Activated T-helper 2 cell treated with anti-CD3 and anti-CD28 coated beads, Interferon-gamma antibody, Interleukin-2, Interleukin-4, amounts not matched to agents 10 μg/mL and 5 μg/mL and 100 μg/mL, durations not matched to agents 14 hours and 24 hours and 36 hours (primary cell): ENCODE measurements around the gene ZNF470. TPM values are rescaled to one million over a fixed set of nuclear protein-coding genes. Genes with fewer than 3 reads are reported as not detected.
A peak's percentile ranks its signal among the peaks of the same experiment; 100 is the strongest.

ENCODE experiments used
- DNase-seq: peaks from one replicate; pipeline ENCODE4 v3.0.0; 2021; ENCODE audit warnings: low spot score
- H3K27ac Mint-ChIP-seq: one replicate; pipeline ENCODE4 v1.8.0; 2021; ENCODE audit warnings: mixed read lengths
- H3K27me3 Mint-ChIP-seq: one replicate; pipeline ENCODE4 v1.8.0; 2021; ENCODE audit warnings: low read depth, mixed read lengths
- H3K36me3 Mint-ChIP-seq: one replicate; pipeline ENCODE4 v1.8.0; 2021; ENCODE audit warnings: low read depth, mixed read lengths
- H3K4me1 Mint-ChIP-seq: one replicate; pipeline ENCODE4 v1.8.0; 2021; ENCODE audit warnings: low read depth, mixed read lengths
- H3K4me3 Mint-ChIP-seq: one replicate; pipeline ENCODE4 v1.8.0; 2021; ENCODE audit warnings: low read depth, mild to moderate bottlenecking, moderate library complexity, mixed read lengths
- H3K9me3 Mint-ChIP-seq: one replicate; pipeline ENCODE4 v1.8.0; 2021; ENCODE audit warnings: mixed read lengths
- intact Hi-C: fragments of 100-400 bp; cut with micrococcal nuclease; formaldehyde crosslinking; loops from one replicate; pipeline ENCODE4 v1.15.1; 2023
- total RNA-seq: library from RNA; stranded (reverse); gene quantifications from 2 replicates; pipeline ENCODE4 v1.2.3, GENCODE V29; 2022

Gene ZNF470
- total RNA-seq, 1 donor from 2014 or later = 3.3 TPM

GRCh38 chr19:56577719-56578602 is 10.7 kb downstream of the ZNF470 start:
- no peak for DNase-seq
- no peak overlapping the region for H3K27ac Mint-ChIP-seq
- peaks cover 87% of the 10 kb centered on the region for H3K9me3 Mint-ChIP-seq
- H3K4me1 Mint-ChIP-seq = no peaks in the 10 kb centered on the region
- H3K4me3 Mint-ChIP-seq = no peak overlapping the region
- H3K27me3 Mint-ChIP-seq = no peaks in the 10 kb centered on the region
- H3K36me3 Mint-ChIP-seq = peaks cover 41% of the 10 kb centered on the region
- intact Hi-C loops = no loop called here

- intact Hi-C loops = no loop called here
- Mint-ChIP-seq H3K27ac (peak overlapping the region; percentile 26), H3K27me3 (no peaks in the 10 kb centered on the region), H3K36me3 (peaks cover 28% of the 10 kb centered on the region), H3K4me1 (peaks cover 12% of the 10 kb centered on the region), H3K9me3 (peaks cover 53% of the 10 kb centered on the region), H3K4me3 (peak overlapping the region; percentile 97)
- no peak for DNase-seq
Observed at GRCh38 chr19:56594446-56594782, 27.1 kb downstream of the ZNF470 start.

- Mint-ChIP-seq H3K36me3 (peaks cover 28% of the 10 kb centered on the region), H3K27ac (peak within 1 kb of the TSS; percentile 70), H3K4me3 (peak within 1 kb of the TSS; percentile 97), H3K4me1 (peaks cover 12% of the 10 kb centered on the region), H3K27me3 (no peaks in the 10 kb centered on the region), H3K9me3 (peaks cover 51% of the 10 kb centered on the region)
- intact Hi-C loops = loop anchor here (1.0 kb wide), 1 partner anchor 28 kb away; the partner anchor contains the start of gene ZNF470
- DNase-seq = peak; percentile 82
Observed at GRCh38 chr19:56594783-56595547, 27.7 kb downstream of the ZNF470 start, which contains the start of gene ZNF71. Gene ZNF71, plus strand, starts transcription at chr19:56595302. Its CDS starts 6,257 bp downstream, at chr19:56601559.

DNA sequence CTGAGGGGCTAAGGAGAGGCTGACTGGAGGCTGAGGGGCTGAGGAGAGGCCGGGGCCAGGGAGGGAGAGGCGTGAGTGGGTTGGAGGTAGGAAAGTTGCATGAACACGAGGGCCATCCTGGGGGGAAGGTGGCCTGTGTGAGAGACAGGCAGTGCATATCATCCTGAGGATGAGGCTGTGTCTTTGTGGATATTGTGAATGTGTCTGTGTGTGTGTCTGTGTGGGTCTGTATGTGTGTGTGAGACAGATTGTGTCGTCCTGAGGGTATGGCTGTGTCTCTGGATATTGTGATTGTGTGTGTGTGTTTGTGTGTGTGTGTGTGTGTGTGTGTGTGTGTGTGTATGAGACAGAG is 28.3 kb downstream of the ZNF470 start:
- peak overlapping the region; percentile 70 for H3K27ac Mint-ChIP-seq
- intact Hi-C loops = loop anchor here (1.0 kb wide), 1 partner anchor 28 kb away; the partner anchor contains the start of gene ZNF470
- no peak for DNase-seq
- H3K27me3 Mint-ChIP-seq = no peaks in the 10 kb centered on the region
- peaks cover 31% of the 10 kb centered on the region for H3K36me3 Mint-ChIP-seq
- peak overlapping the region; percentile 97 for H3K4me3 Mint-ChIP-seq
- peaks cover 12% of the 10 kb centered on the region for H3K4me1 Mint-ChIP-seq
- peaks cover 49% of the 10 kb centered on the region for H3K9me3 Mint-ChIP-seq

DNA sequence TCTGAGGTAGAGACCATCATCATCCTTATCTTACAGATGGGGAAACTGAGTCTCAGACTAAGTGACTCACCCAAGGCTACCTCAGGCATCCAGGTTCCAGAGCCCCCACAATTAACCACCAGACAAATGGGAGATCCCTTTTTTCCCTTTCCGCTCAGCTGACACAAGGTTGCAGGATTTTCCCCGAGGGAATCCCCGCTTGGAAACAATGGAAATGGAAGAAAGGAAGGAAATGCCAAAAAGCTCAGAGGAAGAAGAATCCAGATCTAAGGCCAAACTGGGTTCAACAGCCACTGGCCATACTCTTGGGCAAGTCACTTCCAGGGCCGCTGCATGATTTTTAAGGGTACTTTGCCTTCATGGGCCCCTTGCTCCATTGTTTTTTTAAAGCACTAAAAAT is 29.4 kb downstream of the ZNF470 start:
- DNase-seq = no peak
- intact Hi-C loops = no loop called here
- Mint-ChIP-seq H3K36me3 (peaks cover 42% of the 10 kb centered on the region), H3K27ac (no peak overlapping the region), H3K4me1 (peaks cover 12% of the 10 kb centered on the region), H3K9me3 (peaks cover 55% of the 10 kb centered on the region), H3K27me3 (no peaks in the 10 kb centered on the region), H3K4me3 (peak overlapping the region; percentile 97)

- Mint-ChIP-seq H3K4me1 (peaks cover 12% of the 10 kb centered on the region), H3K27me3 (no peaks in the 10 kb centered on the region), H3K27ac (no peak overlapping the region), H3K9me3 (peaks cover 57% of the 10 kb centered on the region), H3K4me3 (no peak overlapping the region), H3K36me3 (peaks cover 51% of the 10 kb centered on the region)
- DNase-seq = no peak
- intact Hi-C loops = no loop called here
Observed at GRCh38 chr19:56597696-56598095, 30.4 kb downstream of the ZNF470 start.

DNA sequence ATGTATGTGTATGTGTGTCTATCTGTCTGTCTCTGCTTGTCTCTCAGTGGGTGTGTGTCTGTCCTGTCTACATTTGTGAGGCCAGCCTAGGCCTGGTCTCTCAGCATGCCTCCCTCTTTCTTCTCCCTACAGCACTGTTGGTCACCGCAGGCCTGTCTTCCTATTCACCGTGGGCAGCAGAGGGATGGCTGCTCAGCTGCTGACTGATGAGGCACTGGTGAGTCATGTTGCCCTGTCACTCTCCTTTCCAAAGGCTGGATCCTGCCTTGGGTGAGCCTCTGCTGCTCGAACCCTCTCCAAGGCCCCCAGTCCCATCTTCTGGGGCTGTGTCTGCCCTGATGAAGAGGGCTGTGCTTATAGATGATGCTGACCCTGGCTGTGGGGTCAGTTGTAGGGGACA is 34.1 kb downstream of the ZNF470 start:
- Mint-ChIP-seq H3K27me3 (no peaks in the 10 kb centered on the region), H3K36me3 (peaks cover 64% of the 10 kb centered on the region), H3K9me3 (peaks cover 65% of the 10 kb centered on the region), H3K27ac (no peak overlapping the region), H3K4me3 (no peak overlapping the region), H3K4me1 (no peaks in the 10 kb centered on the region)
- DNase-seq = no peak
- intact Hi-C loops = no loop called here

DNA sequence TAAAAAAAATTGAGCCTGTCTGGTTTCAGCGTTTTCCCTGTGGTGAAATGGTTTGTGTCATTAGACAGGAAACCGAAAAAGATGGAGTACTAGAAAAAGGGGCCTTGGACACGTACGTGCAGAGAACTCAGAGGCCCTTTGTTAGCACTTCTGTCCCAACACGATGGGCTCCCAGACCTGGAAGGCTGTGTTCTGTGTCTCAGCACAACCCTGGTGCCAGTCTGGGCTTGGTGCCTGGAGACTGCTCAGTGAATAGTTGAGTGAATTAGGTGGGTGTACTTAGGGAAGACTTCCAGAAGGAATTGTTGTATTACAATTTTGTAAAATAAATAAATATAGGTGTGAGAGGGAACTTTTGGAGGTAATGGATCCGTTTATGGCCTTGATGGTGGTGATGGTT is 36.6 kb downstream of the ZNF470 start:
- Mint-ChIP-seq H3K36me3 (peaks cover 51% of the 10 kb centered on the region), H3K4me3 (no peak overlapping the region), H3K27me3 (no peaks in the 10 kb centered on the region), H3K9me3 (peaks cover 70% of the 10 kb centered on the region), H3K4me1 (no peaks in the 10 kb centered on the region), H3K27ac (no peak overlapping the region)
- no peak for DNase-seq
- intact Hi-C loops = no loop called here

GRCh38 chr19:56608274-56608964 is 41.2 kb downstream of the ZNF470 start:
- H3K36me3 Mint-ChIP-seq = peaks cover 42% of the 10 kb centered on the region
- H3K4me3 Mint-ChIP-seq = no peak overlapping the region
- intact Hi-C loops = no loop called here
- no peaks in the 10 kb centered on the region for H3K27me3 Mint-ChIP-seq
- no peak overlapping the region for H3K27ac Mint-ChIP-seq
- DNase-seq = no peak
- H3K4me1 Mint-ChIP-seq = no peaks in the 10 kb centered on the region
- H3K9me3 Mint-ChIP-seq = peaks cover 77% of the 10 kb centered on the region

DNA sequence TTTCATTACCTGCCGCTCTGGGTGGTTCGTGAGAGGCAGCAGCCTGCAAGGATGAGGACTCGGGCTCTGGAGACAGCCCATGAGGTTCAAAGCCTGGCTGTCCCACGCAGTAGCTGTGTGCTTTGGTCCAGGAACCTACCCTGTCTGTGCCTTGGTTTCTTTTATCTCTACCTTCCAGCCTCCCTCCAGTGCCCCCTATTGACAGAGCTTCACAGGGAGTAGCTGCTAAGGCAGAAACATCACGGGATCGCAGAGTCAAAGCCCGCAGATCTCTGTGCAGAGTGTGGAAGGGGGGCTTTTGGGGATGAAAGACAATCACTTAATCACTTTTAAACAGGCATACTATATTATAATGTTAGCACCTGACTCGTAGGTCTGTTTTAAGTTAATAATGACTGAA is 44.0 kb downstream of the ZNF470 start:
- peaks cover 88% of the 10 kb centered on the region for H3K9me3 Mint-ChIP-seq

DNA sequence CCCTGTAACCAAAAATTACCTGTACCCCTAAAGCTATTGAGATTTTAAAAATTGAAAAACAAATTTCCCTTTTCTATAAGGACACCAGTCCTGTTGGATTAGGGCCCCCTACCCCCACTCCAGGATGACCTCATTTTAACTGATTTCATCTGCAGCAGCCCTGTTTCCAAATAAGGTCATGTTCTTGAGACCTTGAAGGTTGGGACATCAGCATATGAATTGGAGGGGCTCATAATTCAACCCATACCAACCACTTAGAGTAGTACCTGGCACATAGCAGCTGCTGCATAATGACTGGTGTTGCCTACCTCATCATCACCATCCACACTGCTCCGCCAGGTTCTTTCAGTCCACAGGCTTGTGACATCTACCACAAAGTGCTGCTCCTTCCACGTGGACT is 45.5 kb downstream of the ZNF470 start:
- no peak for DNase-seq
- Mint-ChIP-seq H3K27ac (no peak overlapping the region), H3K9me3 (peaks cover 94% of the 10 kb centered on the region), H3K27me3 (no peaks in the 10 kb centered on the region), H3K4me1 (no peaks in the 10 kb centered on the region), H3K36me3 (peaks cover 55% of the 10 kb centered on the region), H3K4me3 (no peak overlapping the region)
- intact Hi-C loops = no loop called here

More for the DNA sequence above, 44.0 kb downstream of the ZNF470 start:
- Mint-ChIP-seq H3K4me3 (no peak overlapping the region), H3K4me1 (no peaks in the 10 kb centered on the region), H3K27me3 (no peaks in the 10 kb centered on the region), H3K27ac (no peak overlapping the region), H3K36me3 (peaks cover 45% of the 10 kb centered on the region)
- DNase-seq = no peak
- intact Hi-C loops = no loop called here

GRCh38 chr19:56613639-56614038 is 46.4 kb downstream of the ZNF470 start:
- Mint-ChIP-seq H3K4me1 (no peaks in the 10 kb centered on the region), H3K9me3 (peaks cover 93% of the 10 kb centered on the region), H3K27ac (no peak overlapping the region), H3K27me3 (no peaks in the 10 kb centered on the region), H3K36me3 (peaks cover 61% of the 10 kb centered on the region), H3K4me3 (no peak overlapping the region)
- no peak for DNase-seq
- intact Hi-C loops = no loop called here
